ENCODE measurements around the gene SIVA1.

Gene SIVA1

GRCh38 chr14:104734991-104735779 is 17.8 kb upstream of the SIVA1 start:
- DNase-seq = no peak

GRCh38 chr14:104735830-104736642 is 16.9 kb upstream of the SIVA1 start:
- DNase-seq = no peak

DNA sequence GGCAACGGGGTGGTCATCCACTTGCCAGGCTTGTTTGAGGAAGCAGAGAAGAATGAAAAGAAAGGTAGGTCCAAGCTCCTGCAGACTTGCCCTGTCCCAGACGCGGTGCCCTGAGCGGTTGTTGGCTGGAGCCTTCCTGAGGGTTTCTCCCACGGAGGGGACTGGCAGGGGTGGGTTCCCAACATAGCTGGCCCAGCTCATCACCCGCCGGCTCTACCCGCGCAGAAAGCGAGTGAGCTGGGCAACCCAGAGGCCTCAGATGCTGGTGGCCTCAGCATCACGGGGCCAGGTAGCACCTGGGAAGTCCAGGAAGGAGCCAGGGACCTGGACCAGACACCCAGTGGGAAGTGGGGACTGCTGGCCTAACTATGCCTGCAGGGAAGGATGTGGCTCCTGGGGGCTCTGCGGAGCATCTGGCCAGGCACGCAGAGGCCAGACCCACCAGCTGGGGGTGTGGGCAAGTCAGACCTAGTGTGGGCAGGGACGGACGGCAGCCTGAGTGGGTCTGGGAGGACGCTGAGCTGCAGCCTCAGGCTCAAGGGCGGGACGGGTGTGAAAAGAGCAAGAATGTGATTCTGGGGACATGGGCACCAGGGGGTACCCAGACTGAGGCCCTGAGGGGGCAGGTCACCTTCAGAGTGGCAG is 14.4 kb upstream of the SIVA1 start:
- DNase-seq = no peak

DNA sequence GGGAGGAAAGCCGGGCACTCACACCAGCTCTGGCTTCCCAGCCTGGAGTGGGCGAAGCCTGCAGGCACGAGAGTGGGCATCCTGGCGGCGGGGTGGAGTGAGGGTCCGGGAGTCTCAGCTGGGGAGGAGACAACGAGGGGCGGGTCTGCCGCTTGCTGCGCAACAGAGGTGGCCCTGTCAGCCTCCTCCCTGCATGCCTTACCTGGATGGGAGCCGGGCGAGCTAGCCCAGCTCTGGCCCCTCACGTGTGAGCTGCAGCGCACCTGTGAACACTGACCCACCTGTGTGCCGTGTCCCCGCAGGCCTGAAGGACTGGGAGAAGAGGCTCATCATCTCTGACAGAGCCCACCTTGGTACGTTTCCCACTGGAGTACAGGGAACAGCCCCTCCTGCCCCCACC is 13.9 kb upstream of the SIVA1 start:
- no peak for DNase-seq

- no peak for DNase-seq
These were observed 13.1 kb upstream of the SIVA1 start for GRCh38 chr14:104739546-104740516.

DNA sequence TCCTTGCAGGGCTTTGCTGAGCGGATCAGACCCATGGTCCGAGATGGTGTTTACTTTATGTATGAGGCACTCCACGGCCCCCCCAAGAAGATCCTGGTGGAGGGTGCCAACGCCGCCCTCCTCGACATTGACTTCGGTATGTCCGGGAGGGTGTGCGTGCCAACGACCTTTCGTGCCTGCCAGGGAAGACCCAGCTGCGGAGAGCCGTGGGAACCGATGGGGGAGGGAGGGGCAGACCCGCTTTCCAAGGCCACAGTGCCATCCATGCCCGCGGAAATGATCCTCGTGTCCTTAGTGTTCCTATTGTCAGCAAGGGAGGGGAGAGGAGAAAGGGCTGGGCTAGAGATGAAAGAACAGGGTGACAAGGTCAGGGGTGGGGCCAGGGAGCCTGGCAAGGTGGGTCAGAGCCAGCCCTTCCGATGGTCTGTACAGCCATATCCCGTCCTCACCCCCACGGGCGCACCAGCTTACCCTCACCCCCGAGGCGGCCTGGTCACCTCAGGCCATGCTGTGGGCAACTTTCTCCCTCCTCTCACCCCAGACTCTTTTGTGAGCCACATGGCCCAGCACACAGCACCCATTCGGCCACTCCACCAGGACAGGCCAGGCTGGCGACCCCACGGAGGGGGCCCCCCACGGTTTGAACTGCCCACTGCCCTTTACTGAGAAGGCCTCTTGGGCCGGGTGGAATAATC is 11.7 kb upstream of the SIVA1 start:
- no peak for DNase-seq

DNA sequence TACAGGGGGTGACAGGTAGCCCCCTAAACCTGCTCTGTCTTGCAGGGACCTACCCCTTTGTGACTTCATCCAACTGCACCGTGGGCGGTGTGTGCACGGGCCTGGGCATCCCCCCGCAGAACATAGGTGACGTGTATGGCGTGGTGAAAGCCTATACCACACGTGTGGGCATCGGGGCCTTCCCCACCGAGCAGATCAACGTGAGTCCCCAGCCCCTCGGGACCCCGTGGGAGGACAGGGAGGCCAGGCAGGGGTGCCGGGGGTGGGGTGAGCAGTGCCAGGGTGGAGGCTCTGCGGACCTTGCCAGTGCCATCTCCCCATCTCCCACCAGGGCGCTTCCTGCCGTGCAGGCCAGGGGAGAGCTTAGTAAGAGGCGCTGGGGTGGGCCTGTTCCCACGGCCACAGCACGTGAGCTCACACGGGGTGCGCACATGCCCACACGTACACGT is 11.1 kb upstream of the SIVA1 start:
- DNase-seq = no peak

DNA sequence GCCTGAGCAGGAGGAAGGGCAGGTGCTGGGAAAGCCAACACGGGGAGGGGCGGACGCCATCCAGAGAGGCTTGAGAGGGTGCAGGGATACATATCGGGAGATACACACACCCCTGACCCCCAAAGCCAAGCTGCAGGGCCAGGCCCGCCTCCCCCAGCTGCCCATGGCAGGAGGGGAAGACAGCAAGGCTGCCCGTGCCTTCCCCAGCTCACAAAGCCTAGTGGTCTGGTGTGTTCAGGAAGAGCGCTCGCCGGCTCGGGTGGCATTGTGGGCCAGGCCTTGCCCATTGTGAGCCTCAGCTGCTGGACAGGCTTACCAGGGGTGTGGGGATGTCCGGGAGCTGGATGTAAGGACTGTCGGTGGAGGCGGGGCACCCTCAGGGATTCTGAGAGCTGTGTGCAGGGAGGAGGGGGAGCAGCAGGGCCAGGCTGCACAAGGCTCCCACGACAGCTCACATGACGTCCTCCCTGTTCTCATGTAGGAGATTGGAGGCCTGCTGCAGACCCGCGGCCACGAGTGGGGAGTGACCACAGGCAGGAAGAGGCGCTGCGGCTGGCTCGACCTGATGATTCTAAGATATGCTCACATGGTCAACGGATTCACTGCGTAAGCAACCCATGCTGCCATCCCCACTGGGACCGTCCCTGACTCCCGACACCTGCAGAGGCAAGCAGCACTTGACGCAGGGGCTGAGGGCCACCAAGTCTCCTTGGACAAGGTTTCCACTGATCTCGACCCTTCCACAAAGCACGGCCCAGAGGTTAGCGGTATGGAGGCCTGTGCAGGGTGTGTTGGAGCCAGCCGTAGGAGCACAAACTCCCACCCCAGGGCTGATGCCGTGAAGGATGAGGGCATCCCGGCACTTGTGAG is 10.1 kb upstream of the SIVA1 start:
- DNase-seq = no peak

DNA sequence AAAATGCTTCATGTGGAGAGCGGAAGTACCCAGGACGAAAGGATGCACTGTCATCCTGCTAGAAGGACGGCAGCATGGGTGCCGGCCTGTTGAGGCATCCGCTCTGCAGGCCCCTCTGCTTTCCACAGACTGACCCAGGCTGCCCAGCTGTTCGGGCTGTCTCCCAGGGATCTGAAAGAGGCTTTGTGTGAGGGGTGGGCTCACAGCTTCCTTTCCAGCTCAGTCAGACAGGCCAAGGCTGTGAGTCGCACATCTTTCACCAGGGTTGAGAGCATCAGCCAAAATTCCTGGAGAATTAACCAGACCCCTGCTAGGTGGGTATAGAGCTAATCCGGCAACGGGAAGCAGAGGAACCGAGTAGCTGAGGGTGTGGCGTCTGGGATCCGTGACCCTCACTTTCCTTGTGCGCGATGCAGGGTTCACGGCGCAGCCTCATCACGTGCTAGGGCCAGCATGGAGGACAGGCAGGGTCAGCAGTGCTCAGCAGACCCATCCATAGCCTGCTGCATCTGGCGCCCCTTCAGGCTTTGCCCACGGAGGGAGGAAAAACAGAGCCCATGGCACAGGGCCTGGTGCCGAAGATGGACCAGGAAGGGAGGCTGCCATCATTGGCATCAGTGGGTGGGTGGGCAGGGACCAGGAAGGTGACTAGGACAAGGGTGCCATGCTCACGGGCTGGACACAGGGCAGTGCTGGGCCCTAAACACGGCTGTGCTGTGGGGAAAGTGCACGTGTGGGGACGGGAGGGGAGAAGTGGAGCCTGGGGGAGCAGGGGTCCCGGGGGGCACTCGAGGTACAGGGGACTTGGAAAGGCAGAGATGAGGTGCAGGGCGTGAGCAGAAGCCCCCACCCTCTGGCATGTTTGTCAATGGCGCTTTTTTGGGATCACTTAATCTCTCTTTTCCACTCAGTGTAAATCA is 9.2 kb upstream of the SIVA1 start:
- DNase-seq = no peak

DNA sequence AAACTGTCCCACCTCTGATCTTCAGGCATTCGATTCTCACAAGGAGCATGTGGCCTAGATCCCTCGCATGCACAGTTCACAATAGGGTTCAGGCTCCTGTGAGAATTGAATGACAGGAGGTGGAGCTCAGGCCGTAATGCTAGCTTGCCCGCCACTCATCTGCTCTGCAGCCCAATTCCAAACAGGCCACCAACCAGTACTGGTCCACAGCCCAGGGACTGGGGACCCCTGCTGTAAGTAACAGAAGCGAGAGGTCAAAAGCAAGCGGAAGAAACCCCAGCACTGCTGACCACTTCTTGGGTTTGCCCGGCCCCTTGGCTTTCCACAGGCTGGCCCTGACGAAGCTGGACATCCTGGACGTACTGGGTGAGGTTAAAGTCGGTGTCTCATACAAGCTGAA is 8.5 kb upstream of the SIVA1 start:
- DNase-seq = no peak

DNA sequence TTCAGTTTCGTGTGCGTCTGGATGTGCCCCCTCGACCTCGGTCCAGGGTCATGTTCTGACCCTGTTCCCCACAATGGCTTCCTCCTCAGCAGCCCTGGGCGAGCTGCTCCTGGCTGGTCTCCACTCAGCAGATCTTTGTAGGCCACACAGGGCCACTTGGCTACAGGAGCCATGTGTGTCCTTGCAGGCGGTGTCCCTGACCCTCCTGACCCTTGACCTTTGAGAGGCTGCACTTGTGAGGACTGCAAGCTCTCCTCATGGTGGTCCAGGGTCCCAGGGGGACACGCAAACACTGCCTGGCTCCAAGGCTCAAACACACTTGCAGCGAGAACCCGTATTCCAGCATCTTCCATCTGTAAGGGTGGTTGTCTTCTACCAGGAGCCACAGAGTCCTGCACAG is 7.5 kb upstream of the SIVA1 start:
- DNase-seq = no peak

- peak; percentile 57 for DNase-seq
These were observed 6.8 kb upstream of the SIVA1 start for GRCh38 chr14:104746071-104746545.

DNA sequence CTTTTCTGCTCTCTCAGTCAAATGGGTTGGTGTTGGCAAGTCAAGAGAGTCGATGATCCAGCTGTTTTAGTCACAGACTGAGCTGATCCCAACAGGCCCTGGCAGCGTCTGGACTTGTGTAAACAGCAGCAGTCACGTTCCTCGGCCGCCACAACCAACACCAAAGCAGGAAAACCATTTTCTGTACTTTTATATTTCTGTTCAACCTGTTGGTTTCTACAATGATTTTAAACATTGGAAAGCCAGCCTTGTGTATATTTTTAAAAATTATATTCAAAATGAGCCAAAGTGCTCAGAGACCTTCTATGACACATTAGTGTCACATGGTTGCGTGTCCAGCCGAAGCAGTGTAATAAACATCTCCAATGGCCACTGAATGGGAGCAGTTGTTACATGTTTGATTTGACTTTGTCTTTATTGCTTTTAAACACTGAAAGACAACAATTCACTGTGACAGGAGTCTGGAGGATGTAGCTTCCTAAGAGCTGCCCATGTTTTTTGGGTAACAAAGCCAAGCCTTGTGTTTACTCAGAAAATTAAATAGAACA is 5.9 kb upstream of the SIVA1 start:
- DNase-seq = no peak

DNA sequence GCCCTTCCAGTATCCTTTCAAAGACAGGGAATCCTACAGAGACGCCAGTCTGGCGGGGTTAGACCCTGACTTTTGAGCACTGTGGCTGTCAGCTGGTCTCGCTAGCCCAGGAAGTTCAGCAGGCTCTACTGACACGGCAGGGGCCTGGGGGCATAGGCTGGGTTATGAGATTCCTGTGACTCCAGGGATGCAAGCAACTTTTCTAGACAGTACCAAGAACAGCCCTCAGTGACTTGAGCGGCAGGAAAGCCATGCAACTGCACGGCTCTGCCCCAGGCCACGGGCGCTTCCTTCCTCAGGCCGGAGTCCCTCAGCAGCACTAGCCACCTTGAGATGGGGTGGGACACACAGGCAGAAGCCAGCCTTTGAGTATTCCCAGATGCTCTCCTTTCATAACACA is 5.1 kb upstream of the SIVA1 start:
- DNase-seq = no peak

DNA sequence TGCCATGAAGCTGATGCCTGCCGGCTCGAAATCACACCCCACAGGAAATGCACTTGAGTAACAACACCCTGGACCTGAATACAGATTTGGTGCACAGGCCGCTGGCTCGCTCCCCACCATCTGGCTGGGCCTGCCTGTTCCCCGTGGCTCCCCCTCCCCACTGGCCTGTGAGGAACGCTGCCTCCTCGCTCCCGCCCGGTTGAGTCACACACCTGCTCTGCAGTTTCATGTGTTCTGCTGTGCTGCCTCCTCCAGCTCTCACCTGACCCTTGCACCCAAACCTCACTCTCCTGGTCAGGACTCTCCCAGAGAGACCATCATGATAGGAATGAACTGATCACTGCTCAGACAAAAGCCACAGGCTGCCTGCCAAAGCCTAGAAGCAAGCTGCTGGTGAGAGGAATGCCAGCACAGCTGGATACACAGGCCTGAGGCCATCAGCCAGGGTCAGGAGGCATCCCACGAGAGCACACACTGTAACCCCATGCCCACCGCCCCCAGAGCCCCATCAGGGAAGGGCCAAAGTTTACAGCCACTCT is 3.8 kb upstream of the SIVA1 start:
- DNase-seq = no peak

DNA sequence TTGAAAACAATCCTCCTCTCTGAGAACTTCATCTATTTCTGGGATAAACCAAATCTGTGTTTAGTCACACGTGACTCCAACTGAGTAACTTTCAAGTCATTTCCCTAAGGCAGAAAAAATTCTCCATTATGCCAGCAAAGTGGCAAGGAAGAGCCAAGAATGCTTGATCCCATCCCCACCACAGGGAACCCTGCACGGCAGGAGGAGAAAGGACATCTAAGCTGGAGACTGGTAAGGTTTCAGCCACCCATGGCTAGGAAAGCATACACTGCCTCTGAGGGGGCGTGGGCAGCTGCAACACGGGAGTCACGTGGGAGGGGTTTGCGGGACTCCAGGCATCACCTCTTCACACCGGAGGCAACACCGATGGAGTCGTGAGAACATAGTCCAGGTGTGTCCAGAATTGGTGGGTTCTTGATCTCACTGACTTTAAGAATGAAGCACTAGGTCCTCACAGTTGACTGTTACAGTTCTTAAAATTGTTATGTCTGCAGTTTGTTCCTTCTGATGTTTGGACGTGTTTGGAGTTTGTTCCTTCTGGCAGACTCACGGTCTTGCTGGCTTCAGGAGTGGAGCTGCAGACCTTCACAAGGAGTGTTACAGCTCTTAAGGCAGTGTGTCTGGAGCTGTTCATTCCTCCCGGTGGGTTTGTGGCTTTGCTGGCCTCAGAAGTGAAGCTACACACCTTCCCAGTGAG is 2.7 kb upstream of the SIVA1 start:
- DNase-seq = no peak

GRCh38 chr14:104750753-104751057 is 2.2 kb upstream of the SIVA1 start:
- DNase-seq = peak; percentile 46

Data from stimulated activated CD8-positive, alpha-beta memory T cell treated with anti-CD3 and anti-CD28 coated beads, Interleukin-4, amount 100 ng/mL, for 48 hours (primary cell).